Measurements from ENCODE around the gene MAN2A1.

MAN2A1 gene

DNA sequence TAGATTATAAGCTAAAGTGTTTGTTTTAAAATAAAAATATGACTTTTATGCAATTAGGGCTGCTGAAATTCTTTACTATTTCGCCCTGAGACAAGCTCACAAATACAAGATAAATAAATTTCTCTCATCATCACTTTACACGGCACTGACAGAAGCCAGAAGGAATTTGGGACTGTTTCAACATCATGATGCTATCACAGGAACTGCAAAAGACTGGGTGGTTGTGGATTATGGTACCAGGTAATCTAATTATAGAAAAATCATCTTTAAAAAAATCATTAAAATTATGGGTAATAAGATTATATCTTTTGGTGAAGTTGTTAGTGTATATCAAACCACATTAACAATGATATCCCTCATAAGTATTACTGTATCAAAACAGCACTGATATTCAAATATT is 95.0 kb downstream of the MAN2A1 start:
- H3K36me3 ChIP-seq (ENCODE audit: control insufficient read depth, insufficient read depth, low read length), result no peaks in the 10 kb centered on the region; the same call in 1 of the 2 replicates
- no peaks in the 10 kb centered on the region for H3K27me3 ChIP-seq (replicated peaks; ENCODE audit: control insufficient read depth, insufficient read depth, low read length)
- H3K4me3 ChIP-seq (replicated peaks; ENCODE audit: low read depth, low read length), result no peak overlapping the region
- TF ChIP-seq CTCF (IDR thresholded peaks at IDR 0.05; ENCODE audit: insufficient read depth, low read length, poor library complexity, severe bottlenecking), result no peak
- no peak for DNase-seq (ENCODE audit: extremely low read depth, insufficient read length)

GRCh38 chr5:109786206-109786855 is 96.6 kb downstream of the MAN2A1 start:
- H3K27me3 ChIP-seq (replicated peaks; ENCODE audit: control insufficient read depth, insufficient read depth, low read length), result no peaks in the 10 kb centered on the region
- no peak overlapping the region for H3K4me3 ChIP-seq (replicated peaks; ENCODE audit: low read depth, low read length)
- no peak for DNase-seq (ENCODE audit: extremely low read depth, insufficient read length)
- no peaks in the 10 kb centered on the region; the same call in 1 of the 2 replicates for H3K36me3 ChIP-seq (ENCODE audit: control insufficient read depth, insufficient read depth, low read length)
- no peak for TF ChIP-seq CTCF (IDR thresholded peaks at IDR 0.05; ENCODE audit: insufficient read depth, low read length, poor library complexity, severe bottlenecking)

DNA sequence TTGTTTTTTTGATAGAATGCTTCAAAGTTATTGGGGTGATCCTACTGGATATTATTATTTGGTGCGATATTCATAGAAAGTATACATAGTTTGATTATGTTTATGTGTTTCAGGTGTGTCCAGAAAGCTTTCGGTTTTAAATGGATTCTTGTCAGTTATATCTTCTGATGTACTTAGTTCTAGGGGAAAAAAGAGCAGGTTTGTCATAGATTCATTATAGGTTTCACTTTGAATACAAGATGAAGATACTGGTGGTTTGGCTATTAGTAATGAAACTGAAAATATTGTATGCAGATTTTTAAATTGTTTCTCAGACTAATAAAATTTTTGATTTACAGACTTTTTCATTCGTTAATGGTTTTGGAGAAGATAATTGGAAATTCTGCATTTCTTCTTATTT is 98.9 kb downstream of the MAN2A1 start:
- no peaks in the 10 kb centered on the region for H3K36me3 ChIP-seq (ENCODE audit: control insufficient read depth, insufficient read depth, low read length)
- no peaks in the 10 kb centered on the region for H3K27me3 ChIP-seq (replicated peaks; ENCODE audit: control insufficient read depth, insufficient read depth, low read length)
- no peak for TF ChIP-seq CTCF (IDR thresholded peaks at IDR 0.05; ENCODE audit: insufficient read depth, low read length, poor library complexity, severe bottlenecking)
- DNase-seq (ENCODE audit: extremely low read depth, insufficient read length), result no peak
- no peak overlapping the region for H3K4me3 ChIP-seq (replicated peaks; ENCODE audit: low read depth, low read length)

GRCh38 chr5:109792613-109793012 is 102.9 kb downstream of the MAN2A1 start:
- no peaks in the 10 kb centered on the region; the same call in 1 of the 2 replicates for H3K36me3 ChIP-seq (ENCODE audit: control insufficient read depth, insufficient read depth, low read length)
- no peak overlapping the region for H3K4me3 ChIP-seq (replicated peaks; ENCODE audit: low read depth, low read length)

DNA sequence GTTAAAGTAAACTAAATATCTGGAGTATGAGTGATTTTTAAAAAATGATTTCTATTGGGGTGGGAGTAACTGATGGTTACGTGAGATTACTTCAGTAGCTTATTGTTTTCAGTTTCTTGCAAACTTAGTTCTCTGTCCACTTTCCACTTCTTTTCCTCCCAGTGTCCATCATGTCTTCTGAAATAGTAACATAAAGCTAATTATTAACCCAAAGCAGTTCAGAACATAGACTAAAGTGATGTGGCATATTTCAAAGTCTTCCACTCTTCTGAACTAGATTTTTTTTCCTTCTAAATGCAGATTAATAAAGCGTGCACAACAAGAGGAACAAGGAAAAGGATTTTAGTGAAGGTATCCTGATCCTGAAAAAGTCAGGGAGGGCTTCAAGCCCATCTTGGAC is 114.1 kb downstream of the MAN2A1 start:
- H3K27me3 ChIP-seq (replicated peaks; ENCODE audit: control insufficient read depth, insufficient read depth, low read length), result no peaks in the 10 kb centered on the region
- no peak for DNase-seq (ENCODE audit: extremely low read depth, insufficient read length)
- no peak for TF ChIP-seq CTCF (IDR thresholded peaks at IDR 0.05; ENCODE audit: insufficient read depth, low read length, poor library complexity, severe bottlenecking)
- no peak overlapping the region for H3K4me3 ChIP-seq (replicated peaks; ENCODE audit: low read depth, low read length)
- H3K36me3 ChIP-seq (ENCODE audit: control insufficient read depth, insufficient read depth, low read length), result no peaks in the 10 kb centered on the region; the same call in 1 of the 2 replicates

More at GRCh38 chr5:109792613-109793012, 102.9 kb downstream of the MAN2A1 start:
- DNase-seq (ENCODE audit: extremely low read depth, insufficient read length), result no peak
- H3K27me3 ChIP-seq (replicated peaks; ENCODE audit: control insufficient read depth, insufficient read depth, low read length), result no peaks in the 10 kb centered on the region
- no peak for TF ChIP-seq CTCF (IDR thresholded peaks at IDR 0.05; ENCODE audit: insufficient read depth, low read length, poor library complexity, severe bottlenecking)

- no peaks in the 10 kb centered on the region for H3K27me3 ChIP-seq (replicated peaks; ENCODE audit: control insufficient read depth, insufficient read depth, low read length)
- no peak for TF ChIP-seq CTCF (IDR thresholded peaks at IDR 0.05; ENCODE audit: insufficient read depth, low read length, poor library complexity, severe bottlenecking)
- H3K4me3 ChIP-seq (replicated peaks; ENCODE audit: low read depth, low read length), result no peak overlapping the region
- DNase-seq (ENCODE audit: extremely low read depth, insufficient read length), result no peak
- no peaks in the 10 kb centered on the region; the same call in 1 of the 2 replicates for H3K36me3 ChIP-seq (ENCODE audit: control insufficient read depth, insufficient read depth, low read length)
These were observed 115.7 kb downstream of the MAN2A1 start for GRCh38 chr5:109805472-109805871.
